OCI-LY7 (cell line): ENCODE data around the gene TEKT5. TPM values are rescaled to one million over a fixed set of nuclear protein-coding genes. Genes with fewer than 3 reads are reported as not detected.

Experiments used
- BruUV-seq: library from RNA; stranded (reverse); fragments of 400-500 nt; replicated peaks from 2 replicates; lab custom pipeline; 2021; lab: Mats Ljungman, UMichigan
- CTCF ChIA-PET: fragments of 300-600 bp; sonication (Branson Sonifier 250); formaldehyde crosslinking; loops from one replicate; lab custom pipeline; 2022; ENCODE audit warnings: antibody characterized with exemption; ENCODE audit not compliant: unreplicated experiment; lab: Charles Lee
- POLR2A ChIA-PET: fragments of 300-600 bp; sonication (Branson Sonifier 250); formaldehyde crosslinking; loops from one replicate; lab custom pipeline; 2022; ENCODE audit warnings: antibody characterized with exemption; lab: Charles Lee
- DNase-seq: peaks from one replicate; pipeline ENCODE4 v3.0.0-alpha.2; 2015; ENCODE audit warnings: low spot score
- H2AFZ ChIP-seq: fragments of 200-600 bp; sonication (generic), shearing (Covaris generic); 2 replicates; pipeline ENCODE4 v1.6.1; 2014; ENCODE audit warnings: mild to moderate bottlenecking, antibody characterized with exemption, low read length, moderate library complexity
- H3K27ac ChIP-seq: fragments of 200-600 bp; sonication (generic); 2 replicates; pipeline ENCODE4 v1.5.1; 2014; ENCODE audit warnings: mixed run types, low read depth, mild to moderate bottlenecking, moderate library complexity, low read length, inconsistent platforms; ENCODE audit not compliant: poor library complexity, severe bottlenecking
- H3K36me3 ChIP-seq: fragments of 200-600 bp; sonication (generic); 2 replicates; pipeline ENCODE4 v1.6.1; 2014; ENCODE audit warnings: mild to moderate bottlenecking, antibody characterized with exemption, low read length, moderate library complexity, mixed read lengths; ENCODE audit not compliant: insufficient read depth
- H3K4me1 ChIP-seq: fragments of 200-600 bp; sonication (generic); 2 replicates; pipeline ENCODE4 v1.5.1; 2014; ENCODE audit warnings: mild to moderate bottlenecking, low read length; ENCODE audit not compliant: insufficient read depth, poor library complexity, severe bottlenecking
- H3K4me2 ChIP-seq: fragments of 200-600 bp; sonication (generic); 2 replicates; pipeline ENCODE4 v1.6.1; 2014; ENCODE audit warnings: mild to moderate bottlenecking, low read length
- H3K4me3 ChIP-seq: fragments of 200-600 bp; sonication (generic); 2 replicates; pipeline ENCODE4 v1.5.1; 2014; ENCODE audit warnings: mild to moderate bottlenecking, low read depth, low read length; ENCODE audit not compliant: poor library complexity, severe bottlenecking
- H3K79me2 ChIP-seq: fragments of 200-600 bp; sonication (generic); 2 replicates; pipeline ENCODE4 v1.6.1; 2016; ENCODE audit warnings: low read depth, mild to moderate bottlenecking, low read length, moderate library complexity, mixed read lengths; ENCODE audit not compliant: insufficient read depth
- H3K9me2 ChIP-seq: fragments of 200-600 bp; sonication (generic); 2 replicates; pipeline ENCODE4 v1.6.1; 2016; ENCODE audit warnings: mild to moderate bottlenecking, low read length, mixed read lengths; ENCODE audit not compliant: insufficient read depth
- H3K9me3 ChIP-seq: fragments of 200-600 bp; sonication (generic); 2 replicates; pipeline ENCODE4 v1.6.1; 2014; ENCODE audit warnings: mild to moderate bottlenecking, mixed run types, low read length, mixed read lengths
- H4K20me1 ChIP-seq: fragments of 200-600 bp; sonication (generic); 2 replicates; pipeline ENCODE4 v1.6.1; 2014; ENCODE audit warnings: mild to moderate bottlenecking, antibody characterized with exemption, low read length, moderate library complexity, mixed read lengths; ENCODE audit not compliant: insufficient read depth
- EZH2phosphoT487 ChIP-seq: fragments of 200-600 bp; sonication (generic); IDR thresholded peaks from 2 replicates; pipeline ENCODE4 v1.6.1; 2018; ENCODE audit warnings: low read depth, borderline replicate concordance, mild to moderate bottlenecking, mixed run types, antibody characterized with exemption, low read length, moderate library complexity, mixed read lengths
- intact Hi-C: fragments of 100-400 bp; cut with micrococcal nuclease; formaldehyde crosslinking; loops from one replicate; pipeline ENCODE4 v1.10.0; 2022; ENCODE audit not compliant: unreplicated experiment
- total RNA-seq, 2 experiments: library from RNA; depleted of rRNA in 1 of 2; stranded (reverse); fragments of >200 nt in 1 of 2; shearing (Covaris generic) in 1 of 2; gene quantifications; 2 replicates each; pipeline ENCODE4 v1.2.3, GENCODE V29; 2014 to 2022
- TF ChIP-seq, protein P1 (sequence below): fragments of 200-600 bp; sonication (generic); conservative IDR thresholded peaks from 2 replicates; pipeline ENCODE4 v1.5.1; 2014; ENCODE audit warnings: mild to moderate bottlenecking, antibody characterized with exemption, low read length, moderate library complexity, mixed read lengths

The TEKT5 gene
- total RNA-seq, 2 experiments from 2014 or later, result 0.32 to 0.74 TPM

DNA sequence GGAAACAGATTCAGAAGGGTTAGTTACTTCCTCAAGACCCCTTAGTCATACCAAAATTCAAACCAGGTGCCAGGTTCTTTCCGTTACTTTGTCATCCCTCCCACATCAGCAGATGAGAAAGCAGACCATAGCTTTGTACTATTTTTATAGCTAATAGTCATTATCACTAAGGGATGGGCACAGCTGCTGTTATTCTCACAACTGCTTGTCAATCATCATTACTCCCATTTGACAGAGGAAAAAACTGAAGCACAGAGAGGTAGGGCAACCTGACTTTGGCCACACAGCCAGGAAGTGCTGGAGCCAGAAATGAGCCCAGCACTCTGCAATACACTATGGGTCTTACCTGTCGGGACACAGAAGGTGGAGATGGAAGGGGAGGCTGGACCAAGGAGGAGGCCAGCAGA is 30.0 kb downstream of the TEKT5 start:
- intact Hi-C loops, result no loop called here
- Histone ChIP-seq H3K27ac (no peak overlapping the region), H3K4me1 (no peaks in the 10 kb centered on the region), H3K4me3 (no peak overlapping the region), H3K9me2 (no peaks in the 10 kb centered on the region), H4K20me1 (no peaks in the 10 kb centered on the region), H3K4me2 (no peak overlapping the region), H3K9me3 (no peaks in the 10 kb centered on the region), H3K79me2 (no peaks in the 10 kb centered on the region), H3K36me3 (no peaks in the 10 kb centered on the region), H2AFZ (no peak overlapping the region)
- ChIA-PET POLR2A (no interaction called here), CTCF (no interaction called here)
- BruUV-seq, result no TSS peak
- TF ChIP-seq EZH2phosphoT487, result no peak
- no peak for DNase-seq

DNA sequence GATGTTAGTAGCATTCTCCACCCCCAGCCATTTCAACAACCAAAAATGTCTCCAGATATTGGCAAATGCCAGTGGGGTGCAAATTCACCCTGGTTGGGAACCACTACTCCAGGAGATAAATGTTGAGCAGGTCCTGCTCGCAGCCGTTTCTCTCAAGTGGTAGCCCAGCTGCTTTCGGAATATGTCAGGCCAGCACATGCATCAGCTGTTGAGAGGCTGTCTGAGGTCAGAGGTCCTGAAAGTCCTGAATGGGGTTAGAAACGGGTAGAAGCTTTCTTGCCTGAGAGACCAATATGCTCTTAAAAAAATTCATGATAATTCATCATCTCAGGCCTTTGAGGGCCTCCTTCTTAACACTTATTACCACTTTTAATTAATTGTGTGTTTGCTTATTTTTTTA is 31.0 kb downstream of the TEKT5 start:
- H3K27ac ChIP-seq, result no peak overlapping the region
- no TSS peak for BruUV-seq
- no peaks in the 10 kb centered on the region for H3K9me3 ChIP-seq
- no peaks in the 10 kb centered on the region for H3K36me3 ChIP-seq
- no peak overlapping the region for H3K4me3 ChIP-seq
- H3K4me1 ChIP-seq, result no peaks in the 10 kb centered on the region
- no peaks in the 10 kb centered on the region for H4K20me1 ChIP-seq
- no peaks in the 10 kb centered on the region for H3K9me2 ChIP-seq
- H3K79me2 ChIP-seq, result no peaks in the 10 kb centered on the region
- TF ChIP-seq, protein P1, sequence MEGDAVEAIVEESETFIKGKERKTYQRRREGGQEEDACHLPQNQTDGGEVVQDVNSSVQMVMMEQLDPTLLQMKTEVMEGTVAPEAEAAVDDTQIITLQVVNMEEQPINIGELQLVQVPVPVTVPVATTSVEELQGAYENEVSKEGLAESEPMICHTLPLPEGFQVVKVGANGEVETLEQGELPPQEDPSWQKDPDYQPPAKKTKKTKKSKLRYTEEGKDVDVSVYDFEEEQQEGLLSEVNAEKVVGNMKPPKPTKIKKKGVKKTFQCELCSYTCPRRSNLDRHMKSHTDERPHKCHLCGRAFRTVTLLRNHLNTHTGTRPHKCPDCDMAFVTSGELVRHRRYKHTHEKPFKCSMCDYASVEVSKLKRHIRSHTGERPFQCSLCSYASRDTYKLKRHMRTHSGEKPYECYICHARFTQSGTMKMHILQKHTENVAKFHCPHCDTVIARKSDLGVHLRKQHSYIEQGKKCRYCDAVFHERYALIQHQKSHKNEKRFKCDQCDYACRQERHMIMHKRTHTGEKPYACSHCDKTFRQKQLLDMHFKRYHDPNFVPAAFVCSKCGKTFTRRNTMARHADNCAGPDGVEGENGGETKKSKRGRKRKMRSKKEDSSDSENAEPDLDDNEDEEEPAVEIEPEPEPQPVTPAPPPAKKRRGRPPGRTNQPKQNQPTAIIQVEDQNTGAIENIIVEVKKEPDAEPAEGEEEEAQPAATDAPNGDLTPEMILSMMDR, result no peak
- no peak for TF ChIP-seq EZH2phosphoT487
- H2AFZ ChIP-seq, result no peak overlapping the region
- no peak overlapping the region for H3K4me2 ChIP-seq
- DNase-seq, result no peak
- ChIA-PET POLR2A (interaction anchor here (0.6 kb wide), 1 partner anchor 12 kb away, joined by 3 read pairs; no protein-coding TSS in a partner anchor), CTCF (no interaction called here)
- intact Hi-C loops, result no loop called here

DNA sequence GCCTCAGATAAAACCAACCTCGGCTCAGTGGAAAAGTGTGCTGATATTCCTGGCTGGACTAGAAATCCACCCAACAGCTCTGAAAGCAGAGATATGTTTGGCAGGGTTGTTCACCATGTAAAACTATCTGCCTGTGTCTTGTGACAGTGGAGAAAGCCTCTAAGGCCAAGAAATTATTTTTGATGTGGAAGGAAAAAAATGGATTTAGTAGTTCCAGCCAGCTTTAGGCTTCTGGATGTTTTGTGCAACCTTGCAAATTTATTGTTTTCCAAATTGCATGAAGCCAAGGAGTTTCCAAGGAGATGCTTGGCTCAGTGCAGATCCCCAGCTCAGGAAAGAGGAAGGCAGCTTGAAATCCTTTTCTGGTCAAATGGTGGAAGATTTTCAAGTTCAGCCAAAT is 31.6 kb downstream of the TEKT5 start:
- no peak overlapping the region for H3K4me3 ChIP-seq
- no peak overlapping the region for H3K4me2 ChIP-seq
- no peaks in the 10 kb centered on the region for H4K20me1 ChIP-seq
- no peaks in the 10 kb centered on the region for H3K4me1 ChIP-seq
- no TSS peak for BruUV-seq
- POLR2A ChIA-PET, result interaction anchor here (0.6 to 0.8 kb wide), 2 partner anchors 12 to 81 kb away, joined by 3 to 4 read pairs; partner anchors contain the start of gene NUBP1
- H3K9me2 ChIP-seq, result no peaks in the 10 kb centered on the region
- intact Hi-C loops, result no loop called here
- H3K79me2 ChIP-seq, result no peaks in the 10 kb centered on the region
- no peak for DNase-seq
- no peak for TF ChIP-seq EZH2phosphoT487
- TF ChIP-seq, protein P1, result no peak
- H3K9me3 ChIP-seq, result no peaks in the 10 kb centered on the region
- no peak overlapping the region for H2AFZ ChIP-seq
- CTCF ChIA-PET, result no interaction called here
- H3K36me3 ChIP-seq, result no peaks in the 10 kb centered on the region
- no peak overlapping the region for H3K27ac ChIP-seq
